Endothelial cell of umbilical vein (primary cell): Measurements from ENCODE around the gene LHFPL6. TPM values are rescaled to one million over a fixed set of nuclear protein-coding genes. Genes with fewer than 3 reads are reported as not detected.

Experiments used
- BruUV-seq: library from RNA; stranded (reverse); fragments of 400-500 nt; replicated peaks from 2 replicates; lab custom pipeline; 2021; lab: Mats Ljungman, UMichigan
- CTCF ChIA-PET: fragments of 300-600, 350-600 bp; sonication (Branson Sonifier 250); formaldehyde crosslinking; loops from one replicate; lab custom pipeline; 2021; ENCODE audit warnings: antibody characterized with exemption, inconsistent platforms; lab: Charles Lee
- POLR2A ChIA-PET: fragments of 300-600, 350-600 bp; sonication (Branson Sonifier 250); formaldehyde crosslinking; loops from one replicate; lab custom pipeline; 2021; ENCODE audit warnings: antibody characterized with exemption, inconsistent platforms; lab: Charles Lee
- DNase-seq: peaks from one replicate; pipeline ENCODE4 v3.0.0-alpha.2; 2011; ENCODE audit warnings: low read depth, low spot score
- FAIRE-seq: peaks from 2 replicates; lab custom pipeline; 2011; peaks lifted over from hg19 to GRCh38; lab: Jason Lieb, UNC
- H2AFZ ChIP-seq: 2 replicates; pipeline ENCODE4 v1.6.0; 2012; ENCODE audit warnings: low read depth, low read length, control low read depth, inconsistent platforms
- H3K27ac ChIP-seq: 2 replicates; pipeline ENCODE4 v1.5.1; 2011; ENCODE audit warnings: low read depth, mild to moderate bottlenecking, control low read depth, low read length, moderate library complexity; ENCODE audit not compliant: insufficient read depth
- H3K27me3 ChIP-seq, 2 experiments: 2 replicates each; pipeline versions ENCODE4 v1.6.0 to v1.6.1; 2011; ENCODE audit warnings: low read length in 2 of 2, mixed read lengths in 1 of 2; ENCODE audit not compliant: control insufficient read depth in 2 of 2, insufficient read depth in 2 of 2
- H3K36me3 ChIP-seq, 2 experiments: 2 replicates in 1 of 2; 3 replicates in 1 of 2; pipeline ENCODE4 v1.5.1; 2011; ENCODE audit warnings: low read length in 2 of 2, mild to moderate bottlenecking in 1 of 2, moderate library complexity in 1 of 2; ENCODE audit not compliant: control insufficient read depth in 2 of 2, insufficient read depth in 2 of 2; ENCODE audit errors: extremely low read depth in 1 of 2
- H3K4me1 ChIP-seq: 3 replicates; pipeline ENCODE4 v1.5.1; 2011; ENCODE audit warnings: mild to moderate bottlenecking, low read length; ENCODE audit not compliant: control insufficient read depth, insufficient read depth; ENCODE audit errors: extremely low read depth
- H3K4me2 ChIP-seq: 2 replicates; pipeline ENCODE4 v1.6.1; 2011; ENCODE audit warnings: low read length, control low read depth, mixed read lengths; ENCODE audit not compliant: insufficient read depth
- H3K4me3 ChIP-seq, 3 experiments: fragments of 200-600 bp in 1 of 3; sonication (generic), shearing (Covaris generic) in 1 of 3; replicated peaks in 1 of 3; 2 replicates each; pipeline ENCODE4 v1.5.1; 2011 to 2016; ENCODE audit warnings: control low read depth in 3 of 3, low read length in 3 of 3, mild to moderate bottlenecking in 2 of 3, inconsistent platforms in 1 of 3, low read depth in 1 of 3, moderate library complexity in 1 of 3; ENCODE audit not compliant: insufficient read depth in 1 of 3
- H3K79me2 ChIP-seq: 2 replicates; pipeline ENCODE4 v1.6.0; 2012; ENCODE audit warnings: low read length, inconsistent platforms; ENCODE audit not compliant: control insufficient read depth, insufficient read depth
- H3K9ac ChIP-seq: replicated peaks from 2 replicates; pipeline ENCODE3; 2011; ENCODE audit warnings: low read length, control low read depth; ENCODE audit not compliant: insufficient read depth; ENCODE audit errors: extremely low read depth
- H3K9me1 ChIP-seq: replicated peaks from 3 replicates; pipeline ENCODE4 v1.6.0; 2011; ENCODE audit warnings: mild to moderate bottlenecking, low read length; ENCODE audit not compliant: control insufficient read depth, insufficient read depth; ENCODE audit errors: extremely low read depth
- H3K9me3 ChIP-seq: replicated peaks from 2 replicates; pipeline ENCODE4 v1.5.1; 2012; ENCODE audit warnings: low read length, inconsistent platforms; ENCODE audit not compliant: control insufficient read depth, insufficient read depth
- H4K20me1 ChIP-seq: replicated peaks from 2 replicates; pipeline ENCODE3; 2011; ENCODE audit warnings: mild to moderate bottlenecking, low read length; ENCODE audit not compliant: control insufficient read depth, insufficient read depth; ENCODE audit errors: extremely low read depth
- EZH2 ChIP-seq: IDR thresholded peaks from 2 replicates; pipeline ENCODE4 v1.6.1; 2012; ENCODE audit warnings: borderline replicate concordance, low read depth, mild to moderate bottlenecking, moderate library complexity, low read length, inconsistent platforms; ENCODE audit not compliant: severe bottlenecking
- FOS ChIP-seq: IDR thresholded peaks from 2 replicates; pipeline ENCODE4 v1.6.1; 2011; ENCODE audit warnings: mild to moderate bottlenecking, low read length, moderate library complexity, borderline replicate concordance; ENCODE audit not compliant: insufficient read depth
- GATA2 ChIP-seq: IDR thresholded peaks from 2 replicates; pipeline ENCODE4 v1.7.0; 2011; ENCODE audit warnings: low read depth, mild to moderate bottlenecking, moderate library complexity, mixed read lengths, low read length; ENCODE audit not compliant: insufficient read length, insufficient read depth
- JUN ChIP-seq: IDR thresholded peaks from 2 replicates; pipeline ENCODE4 v1.6.1; 2011; ENCODE audit warnings: borderline replicate concordance, low read depth; ENCODE audit not compliant: insufficient read length, insufficient read depth
- MYC ChIP-seq: IDR thresholded peaks from one replicate; pipeline ENCODE4 v1.6.1; 2011; ENCODE audit warnings: mild to moderate bottlenecking, low read depth, low read length
- POLR2A ChIP-seq: IDR thresholded peaks from 2 replicates; pipeline ENCODE4 v1.6.1; 2012; ENCODE audit warnings: low read depth, mild to moderate bottlenecking, control low read depth, low read length
- POLR2AphosphoS5 ChIP-seq: IDR thresholded peaks from 2 replicates; pipeline ENCODE4 v1.6.1; 2012; ENCODE audit warnings: low read depth, mild to moderate bottlenecking, control low read depth, low read length, moderate library complexity; ENCODE audit not compliant: insufficient read depth
- dilution Hi-C: fragments of 300-500 bp; cut with MboI; formaldehyde crosslinking; loops from one replicate; pipeline ENCODE4 v1.15.0; 2019; ENCODE audit warnings: low sequenced_read_pairs; ENCODE audit not compliant: extremely low pct_ligation_motif_present
- intact Hi-C: fragments of 100-400 bp; cut with micrococcal nuclease; formaldehyde crosslinking; loops from one replicate; pipeline ENCODE4 v1.10.0; 2022
- polyA plus RNA-seq, 4 experiments: library from polyadenylated mRNA; depleted of rRNA in 3 of 4; stranded (reverse) in 3 of 4; unstranded in 1 of 4; fragments of >200 nt; gene quantifications; 2 replicates each; pipeline versions ENCODE4 v1.2.1 to v1.2.3, GENCODE V29; 2011 to 2012; ENCODE audit warnings: missing spikeins in 1 of 4
- total RNA-seq: library from RNA; stranded (reverse); gene quantifications from 2 replicates; pipeline ENCODE4 v1.2.3, GENCODE V29; 2021
- TF ChIP-seq, protein P1 (sequence below), 2 donors: IDR thresholded peaks; 1 replicate in 1 of 2; 2 replicates in 1 of 2; pipeline ENCODE4 v1.5.1; 2011; ENCODE audit warnings: low read length in 2 of 2, mild to moderate bottlenecking in 2 of 2, moderate library complexity in 2 of 2, control low read depth in 1 of 2, inconsistent platforms in 1 of 2, low read depth in 1 of 2; ENCODE audit not compliant: insufficient read depth in 1 of 2; ENCODE audit errors: extremely low read depth in 1 of 2
- TF ChIP-seq, protein P2 (sequence below): IDR thresholded peaks from 2 replicates; pipeline ENCODE4 v1.6.1; 2011; ENCODE audit not compliant: insufficient read depth, insufficient read length

The LHFPL6 gene
- total and polyA plus RNA-seq, 2 donors (not counting 3 experiments of a cell fraction or from before 2014, with no cell fraction given) = 17.5 to 19.4 TPM

DNA sequence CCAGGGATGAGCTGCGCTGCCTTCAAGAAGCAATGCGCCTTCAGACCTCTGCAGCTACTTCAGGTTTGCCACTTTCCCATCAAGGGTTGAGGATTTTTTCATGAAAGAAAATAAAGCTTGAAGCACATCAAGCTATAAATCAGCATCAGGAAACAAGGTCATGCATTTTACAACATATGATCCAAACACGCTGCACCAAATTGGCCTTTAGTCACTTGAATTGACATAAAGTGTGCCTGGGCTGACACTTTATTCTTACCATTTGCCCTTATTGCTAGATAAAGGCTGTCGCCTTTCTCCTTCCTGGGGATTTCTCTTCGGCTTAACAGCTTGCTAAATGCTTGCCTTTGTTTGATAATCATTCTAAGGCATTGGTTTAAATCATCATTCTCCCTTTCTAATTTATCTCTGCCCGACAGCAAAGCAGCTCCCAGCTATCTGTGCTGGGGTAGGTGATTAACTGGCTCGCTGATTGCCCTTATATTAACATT is 87.7 kb downstream of the LHFPL6 start:
- no peak overlapping the region for H3K9ac ChIP-seq
- H3K9me3 ChIP-seq = no peaks in the 10 kb centered on the region
- H3K4me2 ChIP-seq = no peak overlapping the region
- POLR2A ChIA-PET = no interaction called here
- H2AFZ ChIP-seq = no peak overlapping the region
- no TSS peak for BruUV-seq
- intact Hi-C loops (no loop called here), dilution Hi-C loops (no loop called here)
- H3K27ac ChIP-seq = no peak overlapping the region
- no peak for TF ChIP-seq GATA2
- no peak for TF ChIP-seq POLR2A
- TF ChIP-seq POLR2AphosphoS5 = no peak
- TF ChIP-seq JUN = no peak
- TF ChIP-seq, protein P1, sequence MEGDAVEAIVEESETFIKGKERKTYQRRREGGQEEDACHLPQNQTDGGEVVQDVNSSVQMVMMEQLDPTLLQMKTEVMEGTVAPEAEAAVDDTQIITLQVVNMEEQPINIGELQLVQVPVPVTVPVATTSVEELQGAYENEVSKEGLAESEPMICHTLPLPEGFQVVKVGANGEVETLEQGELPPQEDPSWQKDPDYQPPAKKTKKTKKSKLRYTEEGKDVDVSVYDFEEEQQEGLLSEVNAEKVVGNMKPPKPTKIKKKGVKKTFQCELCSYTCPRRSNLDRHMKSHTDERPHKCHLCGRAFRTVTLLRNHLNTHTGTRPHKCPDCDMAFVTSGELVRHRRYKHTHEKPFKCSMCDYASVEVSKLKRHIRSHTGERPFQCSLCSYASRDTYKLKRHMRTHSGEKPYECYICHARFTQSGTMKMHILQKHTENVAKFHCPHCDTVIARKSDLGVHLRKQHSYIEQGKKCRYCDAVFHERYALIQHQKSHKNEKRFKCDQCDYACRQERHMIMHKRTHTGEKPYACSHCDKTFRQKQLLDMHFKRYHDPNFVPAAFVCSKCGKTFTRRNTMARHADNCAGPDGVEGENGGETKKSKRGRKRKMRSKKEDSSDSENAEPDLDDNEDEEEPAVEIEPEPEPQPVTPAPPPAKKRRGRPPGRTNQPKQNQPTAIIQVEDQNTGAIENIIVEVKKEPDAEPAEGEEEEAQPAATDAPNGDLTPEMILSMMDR (IDR thresholded peaks at IDR 0.05; ENCODE audit: extremely low read depth in 1 of 2, insufficient read depth in 1 of 2, low read depth in 1 of 2, low read length in 2 of 2) = no peak
- TF ChIP-seq EZH2 = no peak
- TF ChIP-seq, protein P2, sequence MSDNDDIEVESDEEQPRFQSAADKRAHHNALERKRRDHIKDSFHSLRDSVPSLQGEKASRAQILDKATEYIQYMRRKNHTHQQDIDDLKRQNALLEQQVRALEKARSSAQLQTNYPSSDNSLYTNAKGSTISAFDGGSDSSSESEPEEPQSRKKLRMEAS = no peak
- TF ChIP-seq MYC = no peak
- no peak for TF ChIP-seq FOS
- no peaks in the 10 kb centered on the region for H4K20me1 ChIP-seq
- H3K4me1 ChIP-seq = no peaks in the 10 kb centered on the region
- H3K9me1 ChIP-seq = no peaks in the 10 kb centered on the region
- no peaks in the 10 kb centered on the region for H3K27me3 ChIP-seq
- FAIRE-seq (no peak), DNase-seq (no peak)
- no peaks in the 10 kb centered on the region for H3K36me3 ChIP-seq
- H3K4me3 ChIP-seq = no peak overlapping the region
- H3K79me2 ChIP-seq = no peaks in the 10 kb centered on the region
- CTCF ChIA-PET = interaction anchor here (1.8 to 2.6 kb wide), 4 partner anchors 13 to 101 kb away, joined by 4 to 9 read pairs (median 6); no protein-coding TSS in a partner anchor
